Pulmonary artery endothelial cell (primary cell): ENCODE results near the gene ZFP28. TPM values are rescaled to one million over a fixed set of nuclear protein-coding genes. Genes with fewer than 3 reads are reported as not detected.

Experiments used
- DNase-seq: peaks from one replicate; pipeline ENCODE4 v3.0.0-alpha.2; 2011; ENCODE audit warnings: low read depth, low spot score
- total RNA-seq: library from RNA; depleted of rRNA; stranded (reverse); fragments of >200 nt; gene quantifications from 2 replicates; pipeline ENCODE4 v1.2.3, GENCODE V29; 2014

Gene ZFP28
- total RNA-seq, 1 donor from 2014 or later, result 5.1 TPM

DNA sequence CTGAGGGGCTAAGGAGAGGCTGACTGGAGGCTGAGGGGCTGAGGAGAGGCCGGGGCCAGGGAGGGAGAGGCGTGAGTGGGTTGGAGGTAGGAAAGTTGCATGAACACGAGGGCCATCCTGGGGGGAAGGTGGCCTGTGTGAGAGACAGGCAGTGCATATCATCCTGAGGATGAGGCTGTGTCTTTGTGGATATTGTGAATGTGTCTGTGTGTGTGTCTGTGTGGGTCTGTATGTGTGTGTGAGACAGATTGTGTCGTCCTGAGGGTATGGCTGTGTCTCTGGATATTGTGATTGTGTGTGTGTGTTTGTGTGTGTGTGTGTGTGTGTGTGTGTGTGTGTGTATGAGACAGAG, 56.8 kb downstream of the ZFP28 start:
- DNase-seq, result no peak

DNA sequence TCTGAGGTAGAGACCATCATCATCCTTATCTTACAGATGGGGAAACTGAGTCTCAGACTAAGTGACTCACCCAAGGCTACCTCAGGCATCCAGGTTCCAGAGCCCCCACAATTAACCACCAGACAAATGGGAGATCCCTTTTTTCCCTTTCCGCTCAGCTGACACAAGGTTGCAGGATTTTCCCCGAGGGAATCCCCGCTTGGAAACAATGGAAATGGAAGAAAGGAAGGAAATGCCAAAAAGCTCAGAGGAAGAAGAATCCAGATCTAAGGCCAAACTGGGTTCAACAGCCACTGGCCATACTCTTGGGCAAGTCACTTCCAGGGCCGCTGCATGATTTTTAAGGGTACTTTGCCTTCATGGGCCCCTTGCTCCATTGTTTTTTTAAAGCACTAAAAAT, 57.9 kb downstream of the ZFP28 start:
- no peak for DNase-seq

DNA sequence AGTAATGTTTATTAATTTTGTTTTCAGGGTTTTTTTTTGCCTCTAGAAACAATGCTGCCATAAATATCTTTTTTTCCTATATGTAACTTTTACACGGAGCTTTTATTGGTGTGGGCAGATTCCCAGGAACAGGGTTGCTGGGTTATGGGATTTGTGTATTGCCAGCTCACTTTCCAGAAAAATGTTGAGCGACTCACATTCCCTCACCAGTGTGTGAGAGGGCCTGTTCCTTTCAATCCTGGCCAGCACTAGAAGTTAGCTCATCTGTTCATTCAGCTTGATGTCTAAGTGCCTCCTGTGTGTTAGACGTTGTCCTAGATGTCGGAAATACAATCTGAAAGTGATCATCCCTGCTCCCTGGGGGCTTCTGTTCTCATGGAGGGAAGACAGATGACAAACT, 58.9 kb downstream of the ZFP28 start:
- no peak for DNase-seq

DNA sequence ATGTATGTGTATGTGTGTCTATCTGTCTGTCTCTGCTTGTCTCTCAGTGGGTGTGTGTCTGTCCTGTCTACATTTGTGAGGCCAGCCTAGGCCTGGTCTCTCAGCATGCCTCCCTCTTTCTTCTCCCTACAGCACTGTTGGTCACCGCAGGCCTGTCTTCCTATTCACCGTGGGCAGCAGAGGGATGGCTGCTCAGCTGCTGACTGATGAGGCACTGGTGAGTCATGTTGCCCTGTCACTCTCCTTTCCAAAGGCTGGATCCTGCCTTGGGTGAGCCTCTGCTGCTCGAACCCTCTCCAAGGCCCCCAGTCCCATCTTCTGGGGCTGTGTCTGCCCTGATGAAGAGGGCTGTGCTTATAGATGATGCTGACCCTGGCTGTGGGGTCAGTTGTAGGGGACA, 62.6 kb downstream of the ZFP28 start:
- DNase-seq, result no peak

DNA sequence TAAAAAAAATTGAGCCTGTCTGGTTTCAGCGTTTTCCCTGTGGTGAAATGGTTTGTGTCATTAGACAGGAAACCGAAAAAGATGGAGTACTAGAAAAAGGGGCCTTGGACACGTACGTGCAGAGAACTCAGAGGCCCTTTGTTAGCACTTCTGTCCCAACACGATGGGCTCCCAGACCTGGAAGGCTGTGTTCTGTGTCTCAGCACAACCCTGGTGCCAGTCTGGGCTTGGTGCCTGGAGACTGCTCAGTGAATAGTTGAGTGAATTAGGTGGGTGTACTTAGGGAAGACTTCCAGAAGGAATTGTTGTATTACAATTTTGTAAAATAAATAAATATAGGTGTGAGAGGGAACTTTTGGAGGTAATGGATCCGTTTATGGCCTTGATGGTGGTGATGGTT, 65.1 kb downstream of the ZFP28 start:
- no peak for DNase-seq

Other genes with a start within 250 kb of the ZFP28 start
- 5.1 and 7.3 TPM in 2 replicates for gene ZSCAN5A, start 224.1 kb upstream of the ZFP28 start, total RNA-seq
- gene ZNF582, start 145.4 kb upstream of the ZFP28 start, total RNA-seq, result 1.7 and 2.3 TPM in 2 replicates
- gene ZNF583, start 134.6 kb upstream of the ZFP28 start, total RNA-seq, result 3.2 and 6.3 TPM in 2 replicates
- gene ZNF667, start 61.6 kb upstream of the ZFP28 start, total RNA-seq, result 2.5 and 3.6 TPM in 2 replicates
- 1.8 and 2.9 TPM in 2 replicates for gene ZNF471, start 31.1 kb upstream of the ZFP28 start, total RNA-seq
- 3.6 and 5.3 TPM in 2 replicates for gene ZNF470, start 28.5 kb downstream of the ZFP28 start, total RNA-seq
- gene ZNF71, start 56.4 kb downstream of the ZFP28 start, total RNA-seq, result 10.8 and 12.4 TPM in 2 replicates
- gene SMIM17, start 104.2 kb downstream of the ZFP28 start, total RNA-seq, result 0.14 and 0.26 TPM in 2 replicates
- 0.07 and 0.78 TPM in 2 replicates for gene ZNF835, start 132.8 kb downstream of the ZFP28 start, total RNA-seq